CD14-positive monocyte (primary cell): ENCODE data around the gene CA10. TPM values are rescaled to one million over a fixed set of nuclear protein-coding genes. Genes with fewer than 3 reads are reported as not detected.

Source experiments
- DNase-seq, 3 donors: peaks; one replicate each; pipeline ENCODE4 v3.0.0-alpha.2; 2011 to 2022
- H2AFZ ChIP-seq: 2 replicates; pipeline ENCODE4 v1.6.0; 2012; ENCODE audit warnings: mild to moderate bottlenecking, low read depth, low read length, inconsistent platforms; ENCODE audit not compliant: insufficient read depth, poor library complexity, severe bottlenecking
- H3K27ac ChIP-seq, 2 donors: 1 replicate in 1 of 2; 2 replicates in 1 of 2; pipeline ENCODE4 v1.5.1; 2012 to 2013; ENCODE audit warnings: low read length in 2 of 2, control low read depth in 1 of 2, inconsistent platforms in 1 of 2, low read depth in 1 of 2, mild to moderate bottlenecking in 1 of 2
- H3K27me3 ChIP-seq, 2 donors: one replicate each; pipeline versions ENCODE4 v1.6.0 to v1.6.1; 2011 to 2013; ENCODE audit warnings: low read length in 2 of 2; ENCODE audit not compliant: control insufficient read depth in 2 of 2, insufficient read depth in 2 of 2
- H3K36me3 ChIP-seq, 2 donors: replicated peaks in 1 of 2; 1 replicate in 1 of 2; 2 replicates in 1 of 2; pipeline versions ENCODE4 v1.5.1 to v1.6.1; 2012 to 2013; ENCODE audit warnings: low read length in 2 of 2, control low read depth in 1 of 2, inconsistent platforms in 1 of 2, mild to moderate bottlenecking in 1 of 2; ENCODE audit not compliant: insufficient read depth in 2 of 2, control insufficient read depth in 1 of 2
- H3K4me1 ChIP-seq, 2 donors: 1 replicate in 1 of 2; 2 replicates in 1 of 2; pipeline versions ENCODE4 v1.5.1 to v1.6.1; 2012 to 2013; ENCODE audit warnings: low read length in 2 of 2, control low read depth in 1 of 2, inconsistent platforms in 1 of 2, mild to moderate bottlenecking in 1 of 2, moderate library complexity in 1 of 2; ENCODE audit not compliant: insufficient read depth in 2 of 2, control insufficient read depth in 1 of 2
- H3K4me2 ChIP-seq: replicated peaks from 2 replicates; pipeline ENCODE3; 2012; ENCODE audit warnings: low read length, moderate library complexity, mild to moderate bottlenecking; ENCODE audit not compliant: poor library complexity, severe bottlenecking; ENCODE audit errors: extremely low read depth
- H3K4me3 ChIP-seq, 3 experiments: fragments of 200-600 bp in 1 of 3; sonication (generic) in 1 of 3; replicated peaks in 1 of 3; 1 replicate in 2 of 3; 2 replicates in 1 of 3; pipeline ENCODE4 v1.5.1; 2011 to 2013; ENCODE audit warnings: low read length in 3 of 3, mild to moderate bottlenecking in 3 of 3, control low read depth in 2 of 3, low read depth in 2 of 3, inconsistent platforms in 1 of 3, moderate library complexity in 1 of 3
- H3K79me2 ChIP-seq: 2 replicates; pipeline ENCODE4 v1.6.0; 2012; ENCODE audit warnings: mild to moderate bottlenecking, control low read depth, inconsistent platforms, low read length, moderate library complexity; ENCODE audit not compliant: insufficient read depth
- H3K9ac ChIP-seq: 2 replicates; pipeline ENCODE4 v1.6.0; 2017; ENCODE audit warnings: low read length, mild to moderate bottlenecking; ENCODE audit not compliant: insufficient read depth, poor library complexity, severe bottlenecking
- H3K9me3 ChIP-seq, 2 donors: replicated peaks in 1 of 2; 1 replicate in 1 of 2; 2 replicates in 1 of 2; pipeline versions ENCODE4 v1.5.1 to v1.6.1; 2012 to 2013; ENCODE audit warnings: low read length in 2 of 2, control low read depth in 1 of 2; ENCODE audit not compliant: control insufficient read depth in 1 of 2, insufficient read depth in 1 of 2
- H4K20me1 ChIP-seq: 2 replicates; pipeline ENCODE4 v1.6.0; 2012; ENCODE audit warnings: mild to moderate bottlenecking, low read length, control low read depth, moderate library complexity; ENCODE audit not compliant: insufficient read depth
- H3K27ac Mint-ChIP-seq, 7 donors: one replicate each; pipeline ENCODE4 v1.8.0; 2020; ENCODE audit warnings: mild to moderate bottlenecking in 7 of 7, mixed read lengths in 7 of 7, moderate library complexity in 6 of 7, inconsistent platforms in 2 of 7
- H3K27me3 Mint-ChIP-seq, 3 donors: one replicate each; pipeline ENCODE4 v1.8.0; 2021 to 2022; ENCODE audit warnings: low read depth in 3 of 3, mild to moderate bottlenecking in 3 of 3, mixed read lengths in 3 of 3, moderate library complexity in 3 of 3, inconsistent platforms in 1 of 3
- H3K36me3 Mint-ChIP-seq, 2 donors: one replicate each; pipeline ENCODE4 v1.8.0; 2020; ENCODE audit warnings: mixed read lengths in 2 of 2, inconsistent platforms in 1 of 2, mild to moderate bottlenecking in 1 of 2
- H3K4me1 Mint-ChIP-seq: one replicate; pipeline ENCODE4 v1.8.0; 2020; ENCODE audit warnings: mild to moderate bottlenecking, mixed read lengths
- H3K4me3 Mint-ChIP-seq, 2 donors: one replicate each; pipeline ENCODE4 v1.8.0; 2020; ENCODE audit warnings: mild to moderate bottlenecking in 2 of 2, mixed read lengths in 2 of 2, moderate library complexity in 1 of 2
- H3K9me3 Mint-ChIP-seq, 7 donors: one replicate each; pipeline ENCODE4 v1.8.0; 2020 to 2022; ENCODE audit warnings: mixed read lengths in 7 of 7, mild to moderate bottlenecking in 6 of 7, moderate library complexity in 6 of 7, inconsistent platforms in 2 of 7
- WGBS: methylation state at CpG from one replicate; pipeline ENCODE4 v1.1.5; 2013; ENCODE audit warnings: missing lambda C conversion rate; ENCODE audit not compliant: insufficient coverage; 5-methylcytosine and 5-hydroxymethylcytosine counted together
- intact Hi-C, 2 donors: fragments of 100-400 bp; cut with micrococcal nuclease; formaldehyde crosslinking; loops; one replicate each; pipeline versions ENCODE4 v1.15.0 to v1.15.1; 2023
- polyA plus RNA-seq, 3 donors: library from polyadenylated mRNA; depleted of rRNA in 1 of 3; unstranded in 2 of 3; stranded (reverse) in 1 of 3; fragments of 300-500 nt in 2 of 3; fragments of >200 nt in 1 of 3; fragmentation: Illumina TruSeq in 2 of 3; gene quantifications; 1 replicate in 2 of 3; 2 replicates in 1 of 3; pipeline ENCODE4 v1.2.3, GENCODE V29; 2012 to 2021
- TF ChIP-seq, protein P1 (sequence below): fragments of 200-600 bp; IDR thresholded peaks from one replicate; pipeline ENCODE4 v1.8.0; 2022; ENCODE audit warnings: antibody characterized with exemption, mild to moderate bottlenecking

The CA10 gene
- polyA plus RNA-seq, 3 donors, result not detected

DNA sequence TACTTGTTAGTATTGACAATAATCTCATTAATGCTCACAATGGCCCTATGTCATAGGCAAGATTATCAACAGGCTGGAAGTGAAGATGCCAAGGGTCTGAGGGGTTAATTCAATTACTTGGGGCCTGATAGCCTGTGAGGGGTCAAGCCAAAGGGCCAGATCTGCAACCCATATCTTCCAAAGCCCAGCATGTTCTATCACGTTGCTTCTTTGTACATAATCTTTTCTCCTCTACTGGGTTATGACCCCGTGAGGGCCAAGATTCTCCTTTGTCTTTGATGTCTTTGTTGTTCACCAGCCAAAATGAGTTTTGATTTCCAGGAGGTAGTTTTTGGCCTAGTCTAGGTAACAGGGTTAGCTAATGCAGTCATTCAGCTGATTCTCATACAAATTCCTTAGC lies 551.0 kb downstream of the CA10 start:
- no peak overlapping the region for H3K4me3 ChIP-seq
- H3K4me2 ChIP-seq, result no peak overlapping the region
- H3K27ac ChIP-seq, result no peak overlapping the region
- no peaks in the 10 kb centered on the region for H3K4me1 Mint-ChIP-seq
- H3K9ac ChIP-seq, result no peak overlapping the region
- H3K27me3 Mint-ChIP-seq, result peaks cover 0 to 1% (median 0%) of the 10 kb centered on the region in 3 donors
- TF ChIP-seq, protein P1, sequence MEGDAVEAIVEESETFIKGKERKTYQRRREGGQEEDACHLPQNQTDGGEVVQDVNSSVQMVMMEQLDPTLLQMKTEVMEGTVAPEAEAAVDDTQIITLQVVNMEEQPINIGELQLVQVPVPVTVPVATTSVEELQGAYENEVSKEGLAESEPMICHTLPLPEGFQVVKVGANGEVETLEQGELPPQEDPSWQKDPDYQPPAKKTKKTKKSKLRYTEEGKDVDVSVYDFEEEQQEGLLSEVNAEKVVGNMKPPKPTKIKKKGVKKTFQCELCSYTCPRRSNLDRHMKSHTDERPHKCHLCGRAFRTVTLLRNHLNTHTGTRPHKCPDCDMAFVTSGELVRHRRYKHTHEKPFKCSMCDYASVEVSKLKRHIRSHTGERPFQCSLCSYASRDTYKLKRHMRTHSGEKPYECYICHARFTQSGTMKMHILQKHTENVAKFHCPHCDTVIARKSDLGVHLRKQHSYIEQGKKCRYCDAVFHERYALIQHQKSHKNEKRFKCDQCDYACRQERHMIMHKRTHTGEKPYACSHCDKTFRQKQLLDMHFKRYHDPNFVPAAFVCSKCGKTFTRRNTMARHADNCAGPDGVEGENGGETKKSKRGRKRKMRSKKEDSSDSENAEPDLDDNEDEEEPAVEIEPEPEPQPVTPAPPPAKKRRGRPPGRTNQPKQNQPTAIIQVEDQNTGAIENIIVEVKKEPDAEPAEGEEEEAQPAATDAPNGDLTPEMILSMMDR, result no peak
- intact Hi-C loops, result no loop called here
- no peaks in the 10 kb centered on the region for H3K79me2 ChIP-seq
- H4K20me1 ChIP-seq, result no peaks in the 10 kb centered on the region
- H3K9me3 ChIP-seq, result no peaks in the 10 kb centered on the region
- no peaks in the 10 kb centered on the region for H3K4me1 ChIP-seq
- no CpG with 5 or more reads among the region's 2 CpGs for WGBS
- no peak overlapping the region for H2AFZ ChIP-seq
- DNase-seq, result no peak
- no peaks in the 10 kb centered on the region for H3K27me3 ChIP-seq
- no peak overlapping the region for H3K4me3 Mint-ChIP-seq
- no peak overlapping the region for H3K27ac Mint-ChIP-seq
- H3K9me3 Mint-ChIP-seq, result peaks cover 0 to 4% (median 0%) of the 10 kb centered on the region in 7 donors
- no peaks in the 10 kb centered on the region for H3K36me3 ChIP-seq
- H3K36me3 Mint-ChIP-seq, result no peaks in the 10 kb centered on the region

DNA sequence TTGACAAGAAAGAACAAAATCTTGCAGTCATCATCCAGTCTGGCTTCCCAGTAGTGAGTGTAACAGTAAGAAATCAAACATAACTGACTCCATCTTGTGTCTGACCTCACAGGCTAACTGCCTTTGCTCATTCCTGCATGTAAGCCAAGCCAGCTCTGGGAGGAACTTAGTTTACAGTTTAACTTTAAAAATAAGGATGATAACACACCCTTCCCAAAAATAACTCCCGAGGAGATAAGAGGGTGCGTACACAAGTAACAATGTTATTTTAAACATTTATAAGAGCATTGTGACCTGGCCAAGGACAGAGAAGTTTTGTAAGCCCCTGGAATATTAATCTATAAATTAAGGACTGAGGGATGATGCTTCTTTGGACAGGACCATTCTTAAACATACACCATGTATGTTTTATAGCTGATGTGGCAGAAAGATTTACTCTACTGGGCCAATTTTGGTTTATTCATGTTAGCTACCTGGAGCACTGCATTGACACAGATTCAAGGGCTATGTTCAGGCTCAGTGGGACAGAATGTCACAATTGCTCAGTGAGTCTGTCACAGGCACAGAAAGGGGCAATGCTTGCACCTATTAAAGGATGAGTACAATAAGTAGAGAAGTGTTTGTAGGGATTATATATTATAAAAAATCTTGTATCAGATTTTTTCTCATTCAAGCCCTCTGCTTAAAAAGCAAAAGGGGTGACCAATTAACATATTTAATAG lies 554.1 kb downstream of the CA10 start:
- WGBS, result no CpG with 5 or more reads among the region's 2 CpGs
- TF ChIP-seq, protein P1, result no peak
- Histone ChIP-seq H3K4me3 (no peak overlapping the region), H3K9ac (no peak overlapping the region), H3K4me2 (no peak overlapping the region), H3K36me3 (no peaks in the 10 kb centered on the region), H2AFZ (no peak overlapping the region), H3K27me3 (no peaks in the 10 kb centered on the region), H3K4me1 (no peaks in the 10 kb centered on the region), H3K79me2 (no peaks in the 10 kb centered on the region), H4K20me1 (no peaks in the 10 kb centered on the region), H3K9me3 (no peaks in the 10 kb centered on the region), H3K27ac (no peak overlapping the region)
- intact Hi-C loops, result no loop called here
- H3K36me3 Mint-ChIP-seq, result no peaks in the 10 kb centered on the region
- H3K4me1 Mint-ChIP-seq, result no peaks in the 10 kb centered on the region
- H3K27me3 Mint-ChIP-seq, result peaks cover 0 to 3% (median 3%) of the 10 kb centered on the region in 3 donors
- no peak for DNase-seq
- H3K27ac Mint-ChIP-seq, result no peak overlapping the region
- H3K4me3 Mint-ChIP-seq, result no peak overlapping the region
- peaks cover 0 to 4% (median 0%) of the 10 kb centered on the region in 7 donors for H3K9me3 Mint-ChIP-seq
